Measurements from ENCODE around the gene STAT5B.

The STAT5B gene

GRCh38 chr17:42202159-42202558 is 74.0 kb downstream of the STAT5B start:
- no peaks in the 10 kb centered on the region for H3K27me3 Mint-ChIP-seq (ENCODE audit: low read depth)
- no peak overlapping the region for H3K27ac Mint-ChIP-seq
- H3K9me3 Mint-ChIP-seq, result no peaks in the 10 kb centered on the region
- no peaks in the 10 kb centered on the region for H3K4me1 Mint-ChIP-seq (ENCODE audit: low read depth)
- no peak overlapping the region for H3K4me3 Mint-ChIP-seq
- DNase-seq (ENCODE audit: low spot score), result no peak
- peaks cover 47% of the 10 kb centered on the region for H3K36me3 Mint-ChIP-seq (ENCODE audit: low read depth)

GRCh38 chr17:42201458-42201772 is 74.8 kb downstream of the STAT5B start:
- peaks cover 47% of the 10 kb centered on the region for H3K36me3 Mint-ChIP-seq (ENCODE audit: low read depth)
- H3K4me3 Mint-ChIP-seq, result no peak overlapping the region

GRCh38 chr17:42200706-42201457 is 75.3 kb downstream of the STAT5B start:
- no peaks in the 10 kb centered on the region for H3K27me3 Mint-ChIP-seq (ENCODE audit: low read depth)
- H3K4me1 Mint-ChIP-seq (ENCODE audit: low read depth), result no peaks in the 10 kb centered on the region
- H3K9me3 Mint-ChIP-seq, result no peaks in the 10 kb centered on the region
- no peak for DNase-seq (ENCODE audit: low spot score)
- H3K27ac Mint-ChIP-seq, result no peak overlapping the region
- H3K4me3 Mint-ChIP-seq, result no peak overlapping the region
- H3K36me3 Mint-ChIP-seq (ENCODE audit: low read depth), result peaks cover 46% of the 10 kb centered on the region

More at GRCh38 chr17:42201458-42201772, 74.8 kb downstream of the STAT5B start:
- Mint-ChIP-seq H3K9me3 (no peaks in the 10 kb centered on the region), H3K27me3 (ENCODE audit: low read depth) (no peaks in the 10 kb centered on the region), H3K27ac (no peak overlapping the region), H3K4me1 (ENCODE audit: low read depth) (no peaks in the 10 kb centered on the region)
- no peak for DNase-seq (ENCODE audit: low spot score)

GRCh38 chr17:42199416-42200011 is 76.7 kb downstream of the STAT5B start:
- DNase-seq (ENCODE audit: low spot score), result no peak
- H3K27me3 Mint-ChIP-seq (ENCODE audit: low read depth), result no peaks in the 10 kb centered on the region
- H3K4me1 Mint-ChIP-seq (ENCODE audit: low read depth), result peaks cover under 1% of the 10 kb centered on the region
- H3K9me3 Mint-ChIP-seq, result no peaks in the 10 kb centered on the region
- peaks cover 38% of the 10 kb centered on the region for H3K36me3 Mint-ChIP-seq (ENCODE audit: low read depth)
- H3K27ac Mint-ChIP-seq, result no peak overlapping the region
- no peak overlapping the region for H3K4me3 Mint-ChIP-seq

GRCh38 chr17:42198897-42199296 is 77.3 kb downstream of the STAT5B start:
- Mint-ChIP-seq H3K4me3 (no peak overlapping the region), H3K4me1 (ENCODE audit: low read depth) (peaks cover 4% of the 10 kb centered on the region), H3K27me3 (ENCODE audit: low read depth) (no peaks in the 10 kb centered on the region), H3K36me3 (ENCODE audit: low read depth) (peaks cover 33% of the 10 kb centered on the region), H3K27ac (no peak overlapping the region), H3K9me3 (no peaks in the 10 kb centered on the region)
- DNase-seq (ENCODE audit: low spot score), result no peak

GRCh38 chr17:42197564-42198156 is 78.5 kb downstream of the STAT5B start:
- no peaks in the 10 kb centered on the region for H3K27me3 Mint-ChIP-seq (ENCODE audit: low read depth)
- H3K9me3 Mint-ChIP-seq, result no peaks in the 10 kb centered on the region
- DNase-seq (ENCODE audit: low spot score), result no peak
- H3K4me1 Mint-ChIP-seq (ENCODE audit: low read depth), result peaks cover 12% of the 10 kb centered on the region
- H3K36me3 Mint-ChIP-seq (ENCODE audit: low read depth), result peaks cover 22% of the 10 kb centered on the region
- H3K27ac Mint-ChIP-seq, result no peak overlapping the region
- no peak overlapping the region for H3K4me3 Mint-ChIP-seq

GRCh38 chr17:42193969-42194899 is 82.0 kb downstream of the STAT5B start, which contains the start of gene GHDC:
GHDC (minus strand) TSS chr17:42194494; CDS start chr17:42193581, 913 bp downstream.
- H3K27me3 Mint-ChIP-seq (ENCODE audit: low read depth), result no peaks in the 10 kb centered on the region
- peak within 1 kb of the TSS; percentile 91 for H3K27ac Mint-ChIP-seq
- H3K4me3 Mint-ChIP-seq, result peak within 1 kb of the TSS; percentile 94
- peaks cover under 1% of the 10 kb centered on the region for H3K36me3 Mint-ChIP-seq (ENCODE audit: low read depth)
- DNase-seq (ENCODE audit: low spot score), result peak; percentile 83
- no peaks in the 10 kb centered on the region for H3K9me3 Mint-ChIP-seq
- peaks cover 12% of the 10 kb centered on the region for H3K4me1 Mint-ChIP-seq (ENCODE audit: low read depth)

- no peaks in the 10 kb centered on the region for H3K27me3 Mint-ChIP-seq (ENCODE audit: low read depth)
- peak overlapping the region; percentile 91 for H3K27ac Mint-ChIP-seq
- H3K9me3 Mint-ChIP-seq, result no peaks in the 10 kb centered on the region
- H3K4me1 Mint-ChIP-seq (ENCODE audit: low read depth), result peaks cover 14% of the 10 kb centered on the region
- no peak for DNase-seq (ENCODE audit: low spot score)
- no peaks in the 10 kb centered on the region for H3K36me3 Mint-ChIP-seq (ENCODE audit: low read depth)
- peak overlapping the region; percentile 94 for H3K4me3 Mint-ChIP-seq
Measured at GRCh38 chr17:42193216-42193968, 82.8 kb downstream of the STAT5B start.

GRCh38 chr17:42192189-42193126 is 83.7 kb downstream of the STAT5B start:
- H3K9me3 Mint-ChIP-seq, result no peaks in the 10 kb centered on the region
- H3K27ac Mint-ChIP-seq, result no peak overlapping the region
- no peaks in the 10 kb centered on the region for H3K27me3 Mint-ChIP-seq (ENCODE audit: low read depth)
- no peaks in the 10 kb centered on the region for H3K36me3 Mint-ChIP-seq (ENCODE audit: low read depth)
- peaks cover 14% of the 10 kb centered on the region for H3K4me1 Mint-ChIP-seq (ENCODE audit: low read depth)
- DNase-seq (ENCODE audit: low spot score), result no peak
- H3K4me3 Mint-ChIP-seq, result peak overlapping the region; percentile 94

GRCh38 chr17:42191275-42191608 is 84.9 kb downstream of the STAT5B start:
- no peak overlapping the region for H3K4me3 Mint-ChIP-seq
- H3K27me3 Mint-ChIP-seq (ENCODE audit: low read depth), result no peaks in the 10 kb centered on the region
- no peaks in the 10 kb centered on the region for H3K36me3 Mint-ChIP-seq (ENCODE audit: low read depth)

GRCh38 chr17:42190491-42191274 is 85.5 kb downstream of the STAT5B start:
- no peak overlapping the region for H3K27ac Mint-ChIP-seq
- H3K9me3 Mint-ChIP-seq, result no peaks in the 10 kb centered on the region
- H3K36me3 Mint-ChIP-seq (ENCODE audit: low read depth), result no peaks in the 10 kb centered on the region
- no peak for DNase-seq (ENCODE audit: low spot score)
- peaks cover 14% of the 10 kb centered on the region for H3K4me1 Mint-ChIP-seq (ENCODE audit: low read depth)
- H3K4me3 Mint-ChIP-seq, result no peak overlapping the region
- no peaks in the 10 kb centered on the region for H3K27me3 Mint-ChIP-seq (ENCODE audit: low read depth)

More at GRCh38 chr17:42191275-42191608, 84.9 kb downstream of the STAT5B start:
- peaks cover 14% of the 10 kb centered on the region for H3K4me1 Mint-ChIP-seq (ENCODE audit: low read depth)
- no peak for DNase-seq (ENCODE audit: low spot score)
- no peak overlapping the region for H3K27ac Mint-ChIP-seq
- H3K9me3 Mint-ChIP-seq, result no peaks in the 10 kb centered on the region

GRCh38 chr17:42189651-42189965 is 86.6 kb downstream of the STAT5B start:
- Mint-ChIP-seq H3K9me3 (no peaks in the 10 kb centered on the region), H3K27me3 (ENCODE audit: low read depth) (no peaks in the 10 kb centered on the region), H3K27ac (no peak overlapping the region), H3K4me3 (no peak overlapping the region), H3K4me1 (ENCODE audit: low read depth) (peaks cover 17% of the 10 kb centered on the region), H3K36me3 (ENCODE audit: low read depth) (no peaks in the 10 kb centered on the region)
- DNase-seq (ENCODE audit: low spot score), result no peak

Measured in T-helper 2 cell treated with Interferon-gamma antibody and Interleukin-4, amounts not matched to agents 5 μg/mL and 100 μg/mL, for 36 hours (primary cell).